Measurements from ENCODE around the gene CMC1.

Gene CMC1

GRCh38 chr3:28300345-28300962 is 59.0 kb downstream of the CMC1 start:
- DNase-seq (ENCODE audit: low read depth), result no peak

- no peak for DNase-seq (ENCODE audit: low read depth)
Observed at GRCh38 chr3:28301688-28302087, 60.3 kb downstream of the CMC1 start.

GRCh38 chr3:28308196-28308595 is 66.8 kb downstream of the CMC1 start:
- no peak for DNase-seq (ENCODE audit: low read depth)

GRCh38 chr3:28315711-28316110 is 74.3 kb downstream of the CMC1 start:
- DNase-seq (ENCODE audit: low read depth), result no peak

GRCh38 chr3:28316226-28316625 is 74.8 kb downstream of the CMC1 start:
- DNase-seq (ENCODE audit: low read depth), result no peak

- peak; percentile 14 for DNase-seq (ENCODE audit: low read depth)
Observed at GRCh38 chr3:28317438-28318022, 76.1 kb downstream of the CMC1 start.

- no peak for DNase-seq (ENCODE audit: low read depth)
Observed at GRCh38 chr3:28320981-28321380, 79.6 kb downstream of the CMC1 start.

- DNase-seq (ENCODE audit: low read depth), result no peak
Observed at GRCh38 chr3:28322464-28322863, 81.0 kb downstream of the CMC1 start.

GRCh38 chr3:28326458-28326926 is 85.1 kb downstream of the CMC1 start:
- no peak for DNase-seq (ENCODE audit: low read depth)

- DNase-seq (ENCODE audit: low read depth), result no peak
Observed at GRCh38 chr3:28328188-28329151, 87.1 kb downstream of the CMC1 start.

GRCh38 chr3:28334552-28334951 is 93.1 kb downstream of the CMC1 start:
- DNase-seq (ENCODE audit: low read depth), result no peak

- no peak for DNase-seq (ENCODE audit: low read depth)
Observed at GRCh38 chr3:28335246-28335645, 93.8 kb downstream of the CMC1 start.

- no peak for DNase-seq (ENCODE audit: low read depth)
Observed at GRCh38 chr3:28337230-28337629, 95.8 kb downstream of the CMC1 start.

- no peak for DNase-seq (ENCODE audit: low read depth)
Observed at GRCh38 chr3:28343144-28343543, 101.7 kb downstream of the CMC1 start.

GRCh38 chr3:28345690-28346089 is 104.3 kb downstream of the CMC1 start:
- DNase-seq (ENCODE audit: low read depth), result no peak

- DNase-seq (ENCODE audit: low read depth), result peak; percentile 57
Observed at GRCh38 chr3:28347374-28348264, 106.2 kb downstream of the CMC1 start.

- DNase-seq (ENCODE audit: low read depth), result no peak
Observed at GRCh38 chr3:28348265-28348628, 106.8 kb downstream of the CMC1 start.

GRCh38 chr3:28348629-28349468 is 107.4 kb downstream of the CMC1 start, which contains the start of the genes AZI2 and ZCWPW2:
Gene AZI2, minus strand, starts transcription at chr3:28348824. Its CDS starts 8,207 bp downstream, at chr3:28340617.
Gene ZCWPW2, plus strand, starts transcription at chr3:28348721. Its CDS starts 64,348 bp downstream, at chr3:28413069.
- peak; percentile 92 for DNase-seq (ENCODE audit: low read depth)

- DNase-seq (ENCODE audit: low read depth), result no peak
Observed at GRCh38 chr3:28349469-28350000, 108.1 kb downstream of the CMC1 start.

All from GM04504 (cell line).